GM21576 (cell line): ENCODE measurements around the gene CIDEA.
A peak's percentile ranks its signal among the peaks of the same experiment; 100 is the strongest.

Experiments
- ATAC-seq: cut with Tn5 transposase; IDR thresholded peaks from one replicate; pipeline ENCODE4 v1.9.1; 2021; ENCODE audit warnings: mild to moderate bottlenecking, moderate library complexity; ENCODE audit not compliant: unreplicated experiment

Gene CIDEA

DNA sequence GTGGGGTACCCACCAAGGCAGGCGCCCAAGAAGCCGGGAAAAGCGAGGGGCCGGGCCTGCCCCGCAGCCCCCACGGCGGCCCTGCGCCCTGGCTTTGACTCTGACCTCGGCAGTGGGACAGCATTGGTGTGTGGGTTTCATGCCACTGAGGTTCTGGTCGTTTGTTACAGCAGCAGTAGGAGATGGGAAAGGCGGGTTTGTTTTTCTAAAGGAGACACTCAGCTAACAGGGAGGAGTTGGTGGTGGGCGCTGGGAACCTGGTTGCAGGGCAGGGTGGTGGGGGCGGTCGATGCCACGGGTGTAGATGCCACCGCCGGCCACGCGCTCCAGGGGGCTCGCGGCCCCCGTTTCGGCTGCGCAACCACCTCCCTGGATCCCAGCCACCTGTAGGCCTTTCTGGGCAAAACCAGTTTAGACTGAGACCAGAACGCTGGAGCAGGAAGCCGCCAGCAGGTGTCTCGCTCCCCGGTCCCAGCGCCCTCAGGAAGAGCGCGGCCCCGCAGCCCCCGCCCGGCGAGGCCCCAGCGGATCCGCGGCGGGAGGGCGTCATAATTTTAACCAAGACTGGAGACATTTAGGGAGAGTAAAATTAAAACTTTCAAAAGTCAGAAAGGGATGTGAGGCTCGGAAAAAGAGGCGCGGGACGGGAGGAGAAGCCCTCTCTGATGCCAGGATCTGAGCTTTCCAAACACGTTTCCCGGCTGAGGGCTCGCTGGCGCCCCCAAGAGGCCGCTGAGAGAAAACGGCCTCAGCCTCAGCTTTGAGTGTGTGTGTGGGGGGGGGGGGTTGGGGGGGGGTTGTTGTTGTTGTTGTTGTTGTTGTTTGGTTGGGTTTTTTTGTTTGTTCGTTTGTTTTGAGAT is 17.4 kb downstream of the CIDEA start:
- peak; percentile 55 for ATAC-seq

DNA sequence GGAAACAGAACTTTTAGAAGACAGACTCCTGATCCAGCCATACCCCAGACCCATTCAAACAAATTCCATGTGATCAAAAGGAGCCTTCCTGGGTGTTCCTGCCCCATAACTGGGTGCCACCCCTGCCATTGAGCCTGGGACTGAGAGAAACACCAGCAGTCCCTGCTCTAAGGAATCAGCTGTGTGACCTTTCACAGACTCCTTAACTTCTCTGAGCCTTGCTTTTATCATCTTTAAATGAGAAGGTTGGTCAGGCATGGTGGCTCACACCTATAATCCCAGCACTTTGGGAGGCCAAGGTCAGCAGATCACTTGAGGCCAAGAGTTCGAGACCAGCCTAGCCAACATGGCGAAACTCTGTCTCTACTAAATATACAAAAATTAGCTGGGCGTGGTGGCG is 20.6 kb downstream of the CIDEA start:
- ATAC-seq: no peak

DNA sequence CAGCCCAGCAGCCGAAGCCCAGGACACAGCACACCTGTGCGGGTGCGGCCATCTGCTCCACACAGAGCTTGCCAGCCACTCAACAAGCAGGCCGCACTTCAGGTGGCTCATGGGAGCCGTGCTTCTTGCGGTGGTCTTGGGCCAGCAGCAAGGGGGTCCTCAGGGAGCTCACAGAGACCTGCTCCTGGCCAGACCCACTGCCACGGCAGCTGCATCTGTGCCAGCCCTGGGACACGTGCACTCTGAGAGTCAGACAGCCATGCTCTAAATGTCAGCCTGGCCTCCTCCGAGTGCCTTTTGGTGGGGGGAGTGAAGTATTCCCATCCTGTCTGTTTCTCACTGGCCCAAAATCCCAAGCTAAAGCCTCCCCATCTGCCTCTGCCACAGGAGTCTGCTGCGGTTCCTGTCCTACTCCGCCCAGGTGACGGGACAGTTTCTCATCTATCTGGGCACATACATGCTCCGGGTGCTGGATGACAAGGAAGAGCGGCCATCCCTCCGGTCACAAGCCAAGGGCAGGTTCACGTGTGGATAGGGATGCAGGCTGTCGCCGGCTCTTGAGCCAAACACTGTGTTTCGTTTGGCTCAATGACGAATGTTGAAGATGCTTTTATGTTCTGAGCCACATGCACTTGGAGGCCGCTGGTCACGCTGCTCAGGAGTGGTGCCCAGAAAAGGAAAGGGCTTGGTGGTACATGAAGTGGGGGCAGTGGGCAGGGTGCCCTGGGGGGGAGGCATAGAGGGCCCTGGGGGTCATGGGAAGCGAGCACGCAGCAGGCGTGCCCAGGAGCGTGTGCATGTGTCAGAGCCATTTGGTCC is 22.8 kb downstream of the CIDEA start:
- no peak for ATAC-seq

DNA sequence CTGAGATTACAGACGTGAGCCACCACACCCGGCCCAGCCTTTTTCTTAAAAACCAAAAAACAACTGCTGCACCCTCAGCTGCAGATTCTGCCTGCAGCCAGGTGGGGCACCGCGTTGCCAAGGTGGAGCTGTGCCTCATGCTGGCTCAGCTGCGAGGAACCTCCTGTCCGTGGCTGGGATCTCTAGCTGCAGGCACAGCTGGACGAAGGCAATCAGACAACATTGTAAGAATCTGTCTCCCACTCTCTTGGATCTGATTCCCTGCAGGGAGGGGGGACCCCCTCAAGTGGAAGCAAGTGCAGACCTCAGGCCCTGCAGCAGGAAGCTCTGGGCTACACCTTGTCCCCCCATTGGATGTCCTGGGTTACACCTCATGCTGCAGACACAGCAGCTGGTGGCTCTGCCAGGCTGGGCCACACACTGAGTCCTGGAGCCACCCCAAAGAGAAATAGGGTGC is 24.1 kb downstream of the CIDEA start:
- no peak for ATAC-seq

DNA sequence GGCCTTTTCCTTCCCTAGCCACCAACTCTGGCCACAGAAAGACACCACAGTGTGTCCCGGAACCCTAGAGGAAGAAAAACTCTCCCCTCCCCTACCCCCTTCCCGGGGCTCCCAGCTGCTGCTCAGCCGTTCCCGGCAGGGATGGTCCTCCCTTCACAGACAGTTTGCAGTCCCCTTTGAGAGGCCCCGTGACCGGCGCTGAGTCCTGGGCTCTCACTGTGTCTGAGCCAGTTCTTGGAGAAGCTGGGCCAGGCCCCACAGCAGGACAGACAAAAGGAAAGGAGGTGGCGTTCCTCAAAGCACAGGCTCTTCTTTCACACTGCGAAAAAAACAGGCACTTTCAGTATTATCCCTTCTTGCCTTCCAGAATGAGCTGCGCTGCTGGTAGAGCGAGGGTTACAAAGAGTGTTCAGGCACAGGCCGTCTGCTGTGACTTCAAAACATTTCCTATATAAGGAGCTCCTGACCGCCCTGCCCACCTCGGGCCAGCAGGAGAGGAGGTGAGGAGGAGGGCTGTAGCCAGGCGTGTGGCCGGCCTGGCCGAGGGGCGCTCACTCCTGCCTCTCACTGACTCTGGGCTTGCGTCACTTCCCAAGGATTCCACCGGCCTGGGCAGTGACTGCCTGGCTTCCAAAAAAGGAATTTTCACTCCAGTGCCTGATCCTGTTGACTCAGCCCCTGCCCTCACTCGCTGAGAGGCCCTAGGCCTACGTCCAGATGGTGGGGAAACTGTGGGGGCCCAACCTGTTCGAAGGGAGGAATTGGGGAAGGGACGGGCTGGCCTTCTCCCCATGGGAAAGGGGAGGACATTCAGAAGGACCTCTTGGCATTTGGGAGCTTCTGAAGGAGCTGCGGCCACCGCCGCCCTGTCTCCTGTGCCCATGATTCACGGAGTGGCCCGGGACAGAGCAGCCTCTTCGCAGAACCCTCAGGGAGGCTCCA is 24.9 kb downstream of the CIDEA start:
- no peak for ATAC-seq

DNA sequence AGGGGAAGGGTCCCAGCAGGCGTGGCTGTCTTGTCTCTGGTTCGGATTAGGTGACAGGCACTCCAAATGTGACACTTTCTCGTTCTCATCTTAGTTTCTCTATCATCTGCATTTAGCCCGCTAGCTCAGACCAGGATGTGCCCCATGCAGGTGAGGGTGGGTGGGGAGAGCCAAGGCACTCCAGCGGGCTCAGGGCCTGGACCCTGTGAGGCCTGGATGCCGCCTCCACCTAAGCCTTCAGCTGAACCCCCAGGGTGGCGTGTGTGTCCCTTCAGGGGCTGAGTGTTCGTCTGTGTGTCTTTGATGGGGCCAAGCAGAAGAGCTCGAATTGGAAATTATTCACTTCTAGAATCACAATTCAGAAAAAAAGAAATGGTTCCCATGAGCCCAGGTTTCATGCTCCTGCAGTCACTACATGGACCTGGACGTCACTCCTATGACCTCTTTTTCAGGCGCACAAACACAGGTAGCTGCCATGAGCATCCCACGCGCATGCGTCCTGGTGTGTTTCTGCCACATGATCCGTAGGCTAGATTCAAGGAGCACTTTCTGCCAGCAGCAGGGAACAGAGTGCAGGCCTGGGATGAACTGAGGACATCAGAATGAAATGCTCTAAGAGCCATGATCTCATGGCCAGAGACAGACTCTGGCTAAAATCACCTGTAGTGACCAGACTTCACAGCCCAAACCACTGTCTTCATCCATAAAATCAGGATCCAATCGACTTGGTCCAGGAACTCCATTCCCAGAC is 25.8 kb downstream of the CIDEA start:
- ATAC-seq: no peak

DNA sequence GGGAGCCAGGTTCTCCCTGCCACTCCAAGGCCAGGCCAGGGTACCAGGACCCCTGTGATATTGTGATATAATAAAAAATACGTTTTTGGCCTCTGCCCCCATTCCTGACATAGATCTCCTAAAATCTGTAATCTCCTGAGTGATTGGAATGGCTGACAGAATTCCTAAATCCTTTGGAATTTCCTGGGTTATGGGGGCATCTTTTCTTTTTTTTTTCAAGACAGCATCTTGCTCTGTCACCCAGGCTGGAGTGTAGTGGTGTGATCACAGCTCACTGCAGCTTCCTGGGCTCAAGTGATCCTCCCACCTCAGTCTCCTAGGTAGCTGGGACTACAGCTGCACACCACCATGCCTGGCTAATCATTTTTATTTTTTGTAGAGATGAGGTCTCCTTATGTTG is 27.7 kb downstream of the CIDEA start:
- ATAC-seq: no peak

DNA sequence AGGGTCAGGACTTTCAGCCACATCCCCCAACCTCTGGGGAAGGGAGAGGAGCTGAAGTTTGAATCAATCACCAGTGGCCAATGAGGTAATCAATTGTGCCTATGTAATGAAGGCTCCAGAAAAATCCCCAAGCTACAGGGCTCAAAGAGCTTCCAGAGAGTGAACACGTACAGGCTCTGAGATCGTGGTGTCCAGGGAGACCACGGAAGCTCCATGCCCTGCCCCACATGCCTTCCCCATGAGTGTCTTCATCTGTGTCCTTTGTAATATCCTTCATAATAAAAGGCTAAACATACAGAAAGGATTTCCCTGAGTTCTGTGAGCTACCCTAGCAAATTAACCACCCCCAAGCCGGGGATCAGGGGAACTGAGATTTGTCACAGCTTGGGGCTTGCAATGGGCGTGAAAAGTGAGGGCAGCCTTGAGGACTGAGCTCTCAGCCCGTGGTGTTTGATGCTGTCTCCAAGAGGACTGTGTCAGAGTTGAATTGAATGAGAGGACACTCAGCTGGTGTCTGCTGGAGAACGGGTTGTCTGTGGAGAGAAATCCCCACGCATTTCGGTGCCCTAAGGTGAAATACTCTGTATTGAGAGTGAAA is 28.4 kb downstream of the CIDEA start:
- no peak for ATAC-seq

DNA sequence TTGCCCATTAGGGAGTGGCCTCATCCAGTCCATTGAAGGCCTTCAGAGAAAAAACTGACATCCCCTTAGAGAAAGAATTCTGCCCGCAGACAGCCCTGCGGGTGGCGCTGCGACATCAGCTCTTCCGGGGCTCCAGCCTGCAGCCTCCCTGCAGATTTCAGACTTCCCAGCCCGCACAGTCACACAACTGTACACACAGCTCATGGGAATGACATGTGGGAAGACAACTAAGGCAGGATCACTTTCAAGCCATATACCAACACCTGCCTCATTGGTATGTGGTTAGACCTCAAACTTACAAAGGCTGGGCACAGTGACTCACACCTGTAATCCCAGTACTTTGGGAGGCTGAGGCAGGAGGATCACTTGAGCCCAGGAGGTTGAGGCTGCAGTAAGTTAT is 29.1 kb downstream of the CIDEA start:
- no peak for ATAC-seq

DNA sequence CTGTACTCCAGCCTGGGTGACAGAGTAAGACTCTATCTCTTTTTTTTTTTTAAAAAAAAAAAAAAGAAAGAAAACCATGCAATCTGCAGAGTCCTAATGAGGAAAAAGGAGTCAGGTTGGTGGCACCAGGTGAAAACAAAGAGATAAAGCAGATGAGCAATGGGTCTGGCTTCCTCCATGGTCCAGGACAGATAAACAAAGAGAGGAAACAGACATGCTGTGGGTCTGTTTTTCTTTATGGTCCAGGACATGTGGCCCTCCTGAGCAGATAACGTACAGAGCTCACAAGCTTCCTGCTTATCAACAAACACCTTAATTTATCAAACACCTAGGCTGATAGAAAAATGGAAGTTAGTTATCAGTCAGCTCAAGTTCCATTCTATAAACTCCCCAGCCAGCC is 29.5 kb downstream of the CIDEA start:
- ATAC-seq: no peak

DNA sequence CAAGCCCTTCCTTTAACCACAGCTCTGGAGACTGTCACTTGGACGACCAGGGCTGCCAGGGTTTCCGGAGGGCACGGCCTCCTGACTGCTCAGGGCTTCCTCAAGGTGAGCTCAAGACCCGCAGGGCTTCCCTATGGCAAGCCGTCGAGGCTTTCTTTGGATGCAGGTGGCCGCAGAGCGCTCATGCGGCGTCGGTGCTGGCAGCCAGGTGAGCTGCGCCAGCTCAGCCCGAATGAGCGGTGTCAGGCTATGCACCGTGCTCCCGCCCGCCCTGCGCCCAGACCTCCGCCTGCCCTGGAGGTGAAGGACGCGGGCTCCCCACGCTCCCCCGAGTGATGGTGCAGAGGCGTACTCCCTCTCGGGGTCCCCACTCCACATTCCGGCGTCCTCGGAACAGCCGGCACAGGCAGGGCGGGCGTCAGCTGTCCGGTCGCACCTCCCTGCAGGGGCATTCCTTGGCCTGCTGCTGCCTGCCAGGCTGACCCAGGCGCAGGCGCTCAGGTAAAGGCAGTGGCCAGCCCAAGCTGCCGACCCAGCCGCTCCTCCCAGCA is 33.0 kb downstream of the CIDEA start:
- no peak for ATAC-seq

DNA sequence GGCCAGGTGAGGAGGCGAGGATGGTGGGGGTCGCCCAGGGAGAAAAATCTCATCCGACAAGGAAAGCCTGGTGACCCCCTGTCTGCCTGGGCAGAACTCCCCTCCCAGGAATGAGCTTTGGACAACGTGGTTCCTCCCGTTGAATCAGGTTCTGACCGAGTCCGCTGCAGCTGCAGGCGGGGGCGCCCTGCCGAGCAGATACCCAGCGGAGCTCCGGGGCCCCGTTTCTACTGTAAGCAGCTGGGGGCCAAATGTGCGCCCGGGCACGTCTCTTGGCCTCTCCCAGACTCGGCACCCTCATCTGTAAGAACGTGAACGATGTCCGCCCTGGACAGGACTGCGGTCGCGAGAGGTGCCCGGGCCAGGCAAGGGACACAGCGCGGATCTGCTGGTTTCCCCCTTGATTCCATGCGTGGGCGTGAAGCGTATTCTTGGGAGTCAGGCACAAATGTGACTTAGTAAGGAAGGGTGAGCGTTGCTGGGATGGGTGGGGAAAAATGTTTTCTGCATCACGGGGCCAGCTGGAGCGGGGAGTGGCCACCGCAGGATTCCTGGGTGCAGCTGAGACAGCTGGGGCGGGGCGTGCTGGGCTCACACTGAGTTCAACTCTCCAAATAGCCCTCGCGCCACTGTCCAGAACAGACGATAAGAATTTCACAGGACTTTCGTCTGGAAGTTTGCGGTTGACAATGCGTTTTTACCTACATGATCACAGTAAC is 33.7 kb downstream of the CIDEA start:
- no peak for ATAC-seq

DNA sequence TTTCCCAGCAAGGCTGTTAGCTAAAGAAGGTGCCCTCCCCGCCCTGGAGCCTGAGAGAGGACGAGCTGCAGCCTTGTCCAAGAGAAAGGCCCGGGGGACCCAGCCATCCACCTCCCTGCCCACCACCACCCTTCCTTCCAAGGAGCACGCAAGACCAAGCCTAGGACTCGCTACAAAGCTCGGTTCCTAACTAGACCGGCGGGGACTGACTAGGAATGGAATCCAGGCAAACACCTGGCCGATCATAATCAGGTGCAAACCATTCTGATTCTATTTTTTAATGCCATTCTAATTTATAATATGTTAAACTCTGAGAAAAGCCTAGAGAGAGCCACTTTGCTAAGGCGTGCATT is 34.2 kb downstream of the CIDEA start:
- no peak for ATAC-seq

DNA sequence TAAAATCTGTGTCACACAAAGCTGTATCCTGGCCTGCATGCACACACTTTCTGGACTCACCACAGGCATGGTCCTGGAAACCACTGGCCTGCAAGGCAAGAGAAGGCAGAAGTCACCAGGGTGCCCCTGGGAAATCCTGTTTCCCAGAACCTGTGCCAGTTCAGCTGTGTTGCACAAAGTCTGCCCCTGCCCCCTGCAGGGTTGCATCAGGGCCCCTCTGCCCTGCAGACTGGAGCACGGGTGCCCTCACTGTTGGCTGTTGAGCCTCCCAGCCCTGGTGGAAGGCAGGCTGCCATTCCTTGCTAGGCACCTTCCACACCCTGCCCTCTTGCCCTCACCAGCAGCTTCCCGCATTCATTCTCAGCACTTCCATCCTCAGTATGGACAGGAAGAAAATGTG is 35.9 kb downstream of the CIDEA start:
- no peak for ATAC-seq

DNA sequence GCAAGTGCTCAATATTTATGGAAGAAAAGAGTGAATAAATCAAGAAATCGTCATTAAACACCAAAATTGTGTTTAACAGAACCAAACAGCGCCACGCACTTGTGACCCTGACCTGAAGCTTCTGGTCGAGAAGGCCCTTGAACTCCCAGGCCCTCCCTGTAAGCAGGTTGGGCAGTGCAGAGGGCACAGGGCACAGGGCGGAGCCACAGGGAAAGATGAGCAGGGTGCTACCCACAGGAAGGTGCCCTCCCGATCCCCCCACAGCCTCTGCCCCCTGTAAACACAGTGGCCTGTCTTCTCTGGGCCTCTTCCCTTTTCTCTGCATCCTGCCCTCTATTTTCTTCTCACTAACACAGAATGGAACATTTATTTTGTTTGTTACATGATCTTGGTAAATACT is 37.0 kb downstream of the CIDEA start:
- no peak for ATAC-seq

DNA sequence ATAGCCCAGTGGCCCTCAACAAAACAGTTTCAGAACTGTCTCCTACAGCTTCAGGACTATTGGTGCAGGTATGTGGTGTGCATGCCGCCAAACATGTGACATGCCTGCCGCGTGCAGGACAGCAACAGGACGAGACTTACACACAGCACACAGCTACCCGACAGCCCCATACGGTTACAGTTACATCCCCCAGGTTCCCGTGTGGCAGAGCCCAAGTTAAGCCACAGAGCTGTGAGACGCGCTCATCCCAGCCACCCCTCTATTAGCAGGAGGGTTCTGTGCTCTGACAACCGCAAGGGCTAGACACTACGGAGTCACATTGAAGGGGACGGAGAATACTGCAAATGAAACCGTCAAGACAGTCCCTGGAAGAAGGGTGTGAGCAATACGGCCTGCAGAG is 37.5 kb downstream of the CIDEA start:
- no peak for ATAC-seq

DNA sequence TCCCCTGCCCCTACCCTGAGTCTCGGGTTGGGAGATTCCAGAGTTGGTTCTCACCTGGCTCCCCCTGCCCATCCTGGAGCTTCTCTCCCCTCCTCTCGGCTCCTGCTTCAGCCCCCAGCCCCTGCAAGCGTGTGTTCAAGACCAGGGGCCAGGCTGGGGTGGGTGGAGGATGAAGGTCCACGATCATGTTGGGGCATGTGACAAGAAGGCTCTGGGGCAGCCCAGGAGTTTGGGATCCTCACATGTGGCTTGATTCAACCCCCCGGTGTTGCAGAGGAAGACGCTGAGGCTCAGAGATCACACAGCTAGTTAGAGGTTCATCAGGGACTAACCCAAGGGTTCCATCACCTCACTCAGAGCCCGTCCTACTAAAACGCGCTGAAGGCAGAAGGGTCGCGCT is 39.7 kb downstream of the CIDEA start:
- ATAC-seq: no peak

DNA sequence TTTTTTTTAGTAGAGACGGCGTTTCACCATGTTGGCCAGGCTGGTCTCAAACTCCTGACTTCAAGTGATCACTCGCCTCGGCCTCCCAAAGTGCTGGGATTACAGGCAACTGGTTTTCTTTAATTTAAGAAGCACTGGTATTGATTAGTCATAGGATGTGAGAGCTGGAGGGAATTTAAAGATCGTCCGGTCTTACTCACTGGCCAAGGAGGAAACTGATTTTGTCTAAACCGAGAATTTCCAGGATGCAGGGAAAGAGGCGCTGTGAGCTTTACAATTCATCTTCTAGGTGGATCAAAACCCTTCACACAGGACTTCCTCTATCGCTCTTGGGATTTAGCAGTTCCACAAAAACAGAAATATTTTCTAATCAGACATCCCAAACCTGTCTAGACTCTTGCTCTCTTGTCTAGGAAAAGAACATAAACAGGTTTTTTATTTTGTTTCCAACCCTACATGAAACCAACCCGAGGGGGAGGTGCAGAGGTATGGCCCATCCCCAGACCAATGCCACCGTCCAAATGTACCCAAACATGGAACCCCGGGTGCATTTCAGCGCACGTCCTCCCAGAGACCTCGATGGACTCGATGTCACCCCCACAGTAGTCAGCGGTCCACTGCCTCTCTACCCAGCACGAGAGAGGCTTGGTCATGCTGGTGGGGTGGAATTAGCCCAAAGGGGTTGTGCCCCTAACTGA is 41.4 kb downstream of the CIDEA start:
- no peak for ATAC-seq

DNA sequence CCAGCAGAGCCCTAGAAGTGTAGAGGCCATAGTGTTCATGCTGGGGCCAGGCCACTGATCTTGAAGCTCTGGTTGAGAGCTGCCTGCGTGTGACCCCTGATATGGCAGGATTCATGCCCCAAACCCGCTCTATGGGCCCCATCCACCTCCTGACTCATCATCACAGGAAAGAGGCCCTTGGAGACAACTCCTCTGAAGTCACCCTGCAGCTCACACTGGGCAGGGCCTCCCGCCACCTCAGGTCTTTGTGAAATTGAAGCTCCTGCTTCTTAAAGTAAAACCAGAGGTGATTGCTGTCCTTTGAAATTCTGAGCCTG is 41.9 kb downstream of the CIDEA start:
- no peak for ATAC-seq
